Subcutaneous abdominal adipose tissue (tissue), 5 donors: ENCODE results near the gene EAPP.
"Not testable (repeated sequence)": the region's sequence is repeated elsewhere in the genome, so short reads cannot be mapped to it uniquely, and the experiment has no call there.

ENCODE experiments used
- H3K27ac ChIP-seq: one replicate; pipeline ENCODE4 v1.7.0; 2013; ENCODE audit warnings: low read depth, mild to moderate bottlenecking, inconsistent platforms, low read length, moderate library complexity
- H3K27me3 ChIP-seq, 5 donors: one replicate each; pipeline ENCODE4 v1.7.0; 2013; ENCODE audit warnings: low read length in 5 of 5, inconsistent platforms in 1 of 5; ENCODE audit not compliant: control insufficient read depth in 5 of 5, insufficient read depth in 4 of 5
- H3K36me3 ChIP-seq, 5 donors: one replicate each; pipeline ENCODE4 v1.7.0; 2013; ENCODE audit warnings: low read length in 5 of 5; ENCODE audit not compliant: control insufficient read depth in 5 of 5, insufficient read depth in 5 of 5
- H3K4me1 ChIP-seq, 5 donors: one replicate each; pipeline ENCODE4 v1.7.0; 2013; ENCODE audit warnings: low read length in 5 of 5, mild to moderate bottlenecking in 3 of 5, moderate library complexity in 1 of 5; ENCODE audit not compliant: control insufficient read depth in 5 of 5, insufficient read depth in 5 of 5
- H3K4me3 ChIP-seq, 5 donors: one replicate each; pipeline ENCODE4 v1.7.0; 2013; ENCODE audit warnings: low read length in 5 of 5, low read depth in 1 of 5
- H3K9ac ChIP-seq, 5 donors: one replicate each; pipeline ENCODE4 v1.7.0; 2013; ENCODE audit warnings: low read length in 5 of 5, mild to moderate bottlenecking in 4 of 5, moderate library complexity in 3 of 5
- H3K9me3 ChIP-seq, 5 donors: one replicate each; pipeline ENCODE4 v1.7.0; 2013; ENCODE audit warnings: low read length in 5 of 5; ENCODE audit not compliant: control insufficient read depth in 5 of 5
- donor health status: healthy.
- donor health status: healthy.
- donor health status: healthy.
- donor health status: healthy.
- donor health status: healthy.

The EAPP gene

DNA sequence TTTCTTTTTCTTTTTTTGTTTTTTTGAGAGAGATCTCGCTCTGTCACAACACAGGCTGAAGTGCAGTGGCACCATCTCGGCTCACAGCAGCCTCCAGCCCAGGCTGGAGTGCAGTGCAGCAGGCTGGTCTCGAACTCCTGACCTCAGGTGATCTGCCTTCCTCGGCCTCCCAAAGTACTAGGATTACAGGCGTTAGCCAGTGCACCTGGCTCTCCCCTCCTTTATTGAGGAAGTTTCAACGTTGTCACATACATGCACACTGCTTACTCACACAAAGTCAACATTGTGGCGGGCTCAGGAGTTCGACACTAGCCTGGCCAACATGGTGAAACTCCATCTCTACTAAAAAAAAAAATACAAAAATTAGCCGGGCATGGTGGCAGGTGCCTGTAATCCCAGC lies 32.0 kb downstream of the EAPP start:
- no peaks in the 10 kb centered on the region for H3K27me3 ChIP-seq
- H3K4me1 ChIP-seq: peaks cover 0 to 4% (median 0%) of the 10 kb centered on the region in 5 donors
- no peak overlapping the region for H3K27ac ChIP-seq
- H3K9ac ChIP-seq: no peak overlapping the region
- H3K36me3 ChIP-seq: no peaks in the 10 kb centered on the region
- no peaks in the 10 kb centered on the region for H3K9me3 ChIP-seq
- H3K4me3 ChIP-seq: no peak overlapping the region

DNA sequence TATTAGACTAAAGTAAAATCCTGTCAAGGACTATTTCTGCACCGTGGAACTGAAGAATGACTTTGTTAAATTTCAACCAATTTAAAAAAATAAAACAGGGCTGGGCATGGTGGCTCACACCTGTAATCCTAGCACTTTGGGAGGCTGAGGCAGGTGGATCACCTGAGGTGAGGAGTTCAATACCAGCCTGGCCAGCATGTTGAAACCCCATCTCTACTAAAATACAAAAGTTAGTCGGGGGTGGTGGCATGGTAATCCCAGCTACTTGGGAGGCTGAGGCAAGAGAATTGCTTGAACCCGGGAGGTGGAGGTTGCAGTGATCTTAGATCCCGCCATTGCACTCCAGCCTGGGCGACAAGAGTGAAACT lies 34.4 kb downstream of the EAPP start:
- not testable (repeated sequence) for H3K27ac ChIP-seq, H3K9me3 ChIP-seq, H3K4me1 ChIP-seq, H3K27me3 ChIP-seq, H3K9ac ChIP-seq, H3K36me3 ChIP-seq, H3K4me3 ChIP-seq

DNA sequence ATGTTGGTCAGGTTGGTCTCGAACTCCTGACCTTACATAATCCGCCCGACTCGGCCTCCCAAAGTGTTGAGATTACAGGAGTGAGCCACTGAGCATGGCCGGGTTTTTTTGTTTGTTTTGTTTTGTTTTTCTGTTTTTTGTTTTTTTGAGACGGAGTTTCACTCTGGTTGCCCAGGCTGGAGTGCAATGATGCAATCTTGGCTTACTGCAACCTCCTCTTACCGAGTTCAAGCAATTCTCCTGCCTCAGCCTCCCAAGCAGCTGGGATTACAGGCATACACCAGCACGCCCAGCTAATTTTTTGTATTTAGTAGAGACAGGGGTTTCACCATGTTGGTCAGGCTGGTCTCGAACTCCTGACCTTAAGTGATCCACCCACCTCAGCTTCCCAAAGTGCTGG lies 35.5 kb downstream of the EAPP start:
- H3K9me3 ChIP-seq, H3K27ac ChIP-seq, H3K36me3 ChIP-seq, H3K4me3 ChIP-seq, H3K27me3 ChIP-seq, H3K9ac ChIP-seq, H3K4me1 ChIP-seq: not testable (repeated sequence)

DNA sequence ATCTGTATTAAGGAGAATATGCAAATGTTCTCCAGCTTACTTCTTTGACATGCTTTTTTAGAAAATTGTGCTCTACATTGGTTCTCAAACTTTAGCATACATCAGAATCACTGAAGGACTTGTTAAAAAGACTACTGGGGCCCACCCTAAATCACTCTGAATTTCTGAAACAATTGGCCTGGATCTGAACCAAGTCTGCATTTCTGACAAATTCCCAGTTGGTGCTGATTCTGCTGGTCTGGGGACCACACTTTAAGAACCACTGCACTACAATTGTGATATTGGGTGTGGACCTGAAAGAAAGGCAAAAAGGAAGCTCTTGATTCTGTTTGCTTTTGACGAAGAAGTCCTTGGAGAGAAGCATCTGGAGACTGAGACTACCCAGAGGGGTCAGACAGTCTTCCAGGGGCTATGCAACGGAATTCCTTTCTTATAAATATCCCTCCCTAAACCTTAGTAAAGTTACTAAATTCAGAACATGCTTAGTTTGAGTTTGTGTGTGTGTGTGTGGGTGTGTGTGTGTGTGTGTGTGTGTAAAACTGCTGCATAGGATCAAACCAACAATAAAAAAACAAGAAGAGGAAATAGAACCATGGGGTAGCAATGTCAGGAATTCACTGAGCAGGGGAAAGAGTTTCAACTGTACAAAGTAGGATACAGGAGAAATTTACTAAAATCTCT lies 36.8 kb downstream of the EAPP start:
- Histone ChIP-seq H3K9ac (no peak overlapping the region), H3K4me1 (peaks cover 0 to 5% (median 3%) of the 10 kb centered on the region in 5 donors), H3K36me3 (no peaks in the 10 kb centered on the region), H3K27me3 (no peaks in the 10 kb centered on the region), H3K9me3 (no peaks in the 10 kb centered on the region), H3K27ac (no peak overlapping the region), H3K4me3 (no peak overlapping the region)

DNA sequence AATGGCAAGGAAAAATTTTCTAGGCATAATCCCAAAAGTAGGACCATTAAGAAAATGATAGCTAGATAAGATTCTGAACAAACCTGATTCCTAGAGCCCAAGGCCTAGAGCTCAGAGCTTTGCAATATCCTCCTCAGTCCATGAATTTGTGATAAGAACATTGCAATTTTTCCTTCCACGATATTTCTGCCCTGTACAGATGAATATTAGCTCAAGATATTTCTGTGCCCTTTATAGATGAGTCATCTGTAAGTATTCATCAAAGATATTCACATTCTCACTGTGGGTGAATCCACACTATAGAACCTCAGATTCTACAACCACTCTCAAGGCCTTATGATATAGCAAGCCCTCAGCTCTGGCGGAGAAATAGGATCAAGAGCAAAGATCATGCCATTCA lies 37.5 kb downstream of the EAPP start:
- H3K9me3 ChIP-seq: no peaks in the 10 kb centered on the region
- no peaks in the 10 kb centered on the region for H3K27me3 ChIP-seq
- H3K4me3 ChIP-seq: no peak overlapping the region
- no peak overlapping the region for H3K9ac ChIP-seq
- H3K36me3 ChIP-seq: no peaks in the 10 kb centered on the region
- H3K27ac ChIP-seq: no peak overlapping the region
- H3K4me1 ChIP-seq: peaks cover 0 to 11% (median 6%) of the 10 kb centered on the region in 5 donors

DNA sequence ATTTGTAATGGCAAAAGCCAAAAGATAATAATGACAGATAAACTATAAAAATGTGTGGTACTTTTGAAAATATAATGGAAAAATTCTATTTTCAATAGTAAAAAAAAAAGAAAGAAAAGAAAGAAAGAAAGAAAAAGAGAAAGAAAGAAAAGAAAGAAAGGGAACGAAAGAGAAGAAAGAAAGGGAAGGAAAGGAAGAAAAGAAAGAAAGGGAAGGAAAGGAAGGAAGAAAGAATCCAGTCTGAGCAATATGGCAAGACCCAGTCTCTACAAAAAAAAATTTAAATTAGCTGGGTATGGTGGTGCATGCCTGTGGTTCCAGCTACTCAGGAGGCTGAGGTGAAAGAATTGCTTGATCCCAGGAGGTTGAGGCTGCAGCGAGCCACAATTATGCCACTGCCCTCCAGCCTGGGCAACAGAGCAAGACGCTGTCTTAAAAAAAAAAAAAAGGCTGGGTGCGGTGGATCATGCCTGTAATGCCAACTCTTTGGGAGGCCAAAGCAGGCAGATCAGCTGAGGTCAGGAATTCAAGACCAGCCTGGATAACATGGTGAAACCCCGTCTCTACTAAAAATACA lies 38.4 kb downstream of the EAPP start:
- Histone ChIP-seq H3K4me1 (peaks cover 0 to 15% (median 14%) of the 10 kb centered on the region in 5 donors), H3K9me3 (no peaks in the 10 kb centered on the region), H3K9ac (no peak overlapping the region), H3K4me3 (no peak overlapping the region), H3K27ac (no peak overlapping the region), H3K27me3 (no peaks in the 10 kb centered on the region), H3K36me3 (no peaks in the 10 kb centered on the region)

DNA sequence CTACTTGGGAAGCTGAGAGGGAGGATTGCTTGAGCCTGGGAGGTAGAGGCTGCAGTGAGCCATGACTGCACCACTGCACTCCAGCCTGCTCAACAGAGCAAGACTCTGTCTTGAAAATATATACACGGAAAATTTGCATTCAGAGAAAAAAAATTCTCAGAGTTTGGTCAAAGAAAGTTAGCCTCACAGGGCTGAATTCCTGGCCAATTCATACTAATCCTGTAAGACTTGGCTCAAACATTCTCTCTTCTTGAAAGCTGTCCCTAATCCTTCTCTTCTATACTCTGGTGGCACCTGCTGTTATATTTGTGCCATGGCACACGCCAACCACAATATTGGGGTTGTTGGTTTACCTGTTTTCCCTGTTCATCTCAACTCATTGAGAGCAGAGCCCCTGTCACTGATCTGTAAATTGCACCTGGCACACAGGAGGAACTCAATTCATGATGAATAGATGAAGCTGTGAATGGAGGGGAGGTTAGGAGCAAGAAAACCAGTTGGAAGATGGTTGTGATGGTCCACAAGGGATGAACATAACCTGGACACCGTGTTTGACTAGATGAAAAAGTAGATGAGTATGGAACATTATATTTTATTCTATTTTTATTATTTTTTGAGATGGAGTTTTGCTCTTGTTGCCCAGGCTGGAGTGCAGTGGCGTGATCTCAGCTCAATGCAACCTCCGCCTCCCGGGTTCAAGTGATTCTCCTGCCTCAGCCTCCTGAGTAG lies 40.7 kb downstream of the EAPP start:
- no peaks in the 10 kb centered on the region for H3K36me3 ChIP-seq
- H3K9ac ChIP-seq: no peak overlapping the region
- H3K4me1 ChIP-seq: peaks cover 0 to 21% (median 15%) of the 10 kb centered on the region in 5 donors
- no peak overlapping the region for H3K4me3 ChIP-seq
- no peak overlapping the region for H3K27ac ChIP-seq
- no peaks in the 10 kb centered on the region for H3K27me3 ChIP-seq
- no peaks in the 10 kb centered on the region for H3K9me3 ChIP-seq

DNA sequence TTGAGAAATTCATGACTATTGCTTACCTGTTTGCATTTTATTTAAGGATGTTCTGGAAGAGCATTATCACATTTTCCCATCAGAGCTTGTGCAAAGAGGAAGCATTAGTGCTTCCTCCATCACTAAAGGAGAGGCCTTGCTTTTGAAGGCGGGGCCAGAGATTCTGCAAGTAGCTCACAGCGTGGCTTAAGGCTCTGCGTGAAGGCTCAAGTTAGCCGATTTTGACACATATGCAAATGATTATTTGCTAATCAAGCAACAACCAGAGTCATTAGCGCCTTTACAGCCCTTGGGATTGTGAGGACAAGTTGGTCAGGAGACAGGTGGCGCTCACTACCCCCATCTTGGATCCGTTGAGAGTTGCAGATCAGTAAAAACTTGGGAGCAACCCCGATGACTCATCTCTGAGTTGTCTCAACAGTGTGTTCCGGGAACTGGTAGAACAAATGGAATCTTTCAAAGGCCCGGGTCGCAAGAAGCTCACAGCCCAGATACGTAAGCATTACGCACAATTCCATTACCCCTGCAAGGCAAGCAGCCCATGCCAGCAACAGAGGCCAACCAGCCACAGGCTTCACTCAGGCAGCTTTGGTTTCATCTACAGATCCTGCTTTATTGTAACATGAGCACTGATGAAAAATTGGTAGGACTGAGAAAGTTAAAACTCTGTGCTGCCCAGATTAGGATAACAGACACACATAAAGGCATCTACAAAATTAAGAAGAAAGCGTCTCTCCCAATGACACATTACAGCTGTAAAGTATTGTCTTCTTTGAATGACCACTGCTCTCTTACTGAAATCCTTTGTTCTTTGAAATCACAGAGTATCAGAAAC lies 42.6 kb downstream of the EAPP start:
- peak overlapping the region; percentile 49 for H3K27ac ChIP-seq
- no peaks in the 10 kb centered on the region for H3K36me3 ChIP-seq
- H3K27me3 ChIP-seq: no peaks in the 10 kb centered on the region
- H3K9ac ChIP-seq: peak overlapping the region in 2 of 5 donors; percentile 3 to 61
- H3K4me3 ChIP-seq: peak overlapping the region in 4 of 5 donors; percentile 19 to 41 (median 31)
- H3K4me1 ChIP-seq: peaks cover 0 to 21% (median 11%) of the 10 kb centered on the region in 5 donors
- no peaks in the 10 kb centered on the region for H3K9me3 ChIP-seq

DNA sequence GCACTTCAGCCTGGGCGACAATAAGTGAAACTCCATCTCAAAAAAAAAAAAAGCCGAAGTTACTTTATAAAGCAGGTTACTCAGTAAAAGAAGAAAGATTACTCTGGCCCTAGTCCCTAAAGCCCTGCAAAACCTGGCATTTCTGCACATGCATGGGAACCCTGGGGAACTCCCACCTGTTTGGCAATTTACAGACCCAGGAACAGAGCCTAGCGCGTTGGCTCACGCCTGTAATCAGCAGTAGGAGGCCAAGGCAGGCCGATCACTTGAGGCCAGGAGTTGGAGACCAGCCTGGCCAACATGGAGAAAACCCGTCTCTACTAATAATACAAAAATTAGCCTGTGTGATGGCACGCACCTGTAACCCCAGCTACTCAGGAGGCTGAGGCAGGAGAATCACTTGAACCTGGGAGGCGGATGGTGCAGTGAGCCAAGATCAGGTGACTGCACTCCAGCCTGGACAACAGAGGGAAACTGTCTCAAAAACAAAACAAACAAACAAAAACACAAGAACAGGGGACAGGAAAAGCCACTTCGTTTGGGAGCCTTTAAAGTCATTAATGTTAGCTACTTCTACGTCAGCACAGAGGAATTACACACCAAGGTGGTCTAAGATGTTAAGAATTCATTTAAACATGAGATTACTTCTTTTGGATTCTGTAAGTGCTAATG lies 43.4 kb downstream of the EAPP start:
- no peaks in the 10 kb centered on the region for H3K9me3 ChIP-seq
- H3K27me3 ChIP-seq: no peaks in the 10 kb centered on the region
- peak overlapping the region; percentile 49 for H3K27ac ChIP-seq
- H3K36me3 ChIP-seq: no peaks in the 10 kb centered on the region
- no peak overlapping the region for H3K4me3 ChIP-seq
- peaks cover 0 to 21% (median 11%) of the 10 kb centered on the region in 5 donors for H3K4me1 ChIP-seq
- H3K9ac ChIP-seq: no peak overlapping the region
